K562 (cell line): ENCODE measurements around the gene AKT2. TPM values are rescaled to one million over a fixed set of nuclear protein-coding genes. Genes with fewer than 3 reads are reported as not detected.

Source experiments
- ATAC-seq: fragments of 200-7000 bp; cut with Tn5 transposase; 3 replicates; pipeline ENCODE4 v1.9.1; 2020; ENCODE audit warnings: moderate library complexity
- BruUV-seq: library from RNA; stranded (reverse); fragments of 400-500 nt; replicated peaks from 2 replicates; lab custom pipeline; 2021; lab: Mats Ljungman, UMichigan
- CTCF ChIA-PET: fragments of 300-600 bp; formaldehyde crosslinking; extraction: SDS; loops from one replicate; lab custom pipeline; 2021; ENCODE audit warnings: low intra/inter-chr PET ratio; lab: Yijun Ruan, JAX
- POLR2A ChIA-PET: fragments of 300-600, 350-650 bp; sonication (Branson Sonifier 250); formaldehyde crosslinking; extraction: SDS; loops from one replicate; lab custom pipeline; 2021; ENCODE audit warnings: antibody characterized with exemption, inconsistent platforms; lab: Yijun Ruan, JAX
- DNase-seq, 4 experiments: peaks; one replicate each; pipeline versions ENCODE4 v3.0.0 to v3.0.0-alpha.2; 2011 to 2018; ENCODE audit warnings: low spot score in 3 of 4, mixed read lengths in 3 of 4; ENCODE audit errors: extremely low read depth in 1 of 4
- FAIRE-seq: peaks from 2 replicates; lab custom pipeline; 2011; peaks lifted over from hg19 to GRCh38; lab: Jason Lieb, UNC
- H2AFZ ChIP-seq: 2 replicates; pipeline ENCODE4 v1.6.0; 2011; ENCODE audit warnings: low read depth, low read length, control low read depth, inconsistent platforms
- H3K27ac ChIP-seq: fragments of 200-600 bp; 3 replicates; pipeline ENCODE4 v1.8.0; 2011; ENCODE audit warnings: low read depth, mild to moderate bottlenecking, control low read depth, inconsistent platforms, low read length, moderate library complexity, mixed read lengths; ENCODE audit errors: extremely low read depth
- H3K27me3 ChIP-seq, 2 experiments: fragments of 300-600 bp in 1 of 2; 2 replicates in 1 of 2; 3 replicates in 1 of 2; pipeline versions ENCODE4 v1.6.0 to v1.8.0; 2011; ENCODE audit warnings: inconsistent platforms in 2 of 2, low read length in 2 of 2, mild to moderate bottlenecking in 1 of 2, mixed read lengths in 1 of 2, moderate library complexity in 1 of 2; ENCODE audit not compliant: control insufficient read depth in 2 of 2, insufficient read depth in 2 of 2
- H3K36me3 ChIP-seq: fragments of 300-600 bp; 3 replicates; pipeline ENCODE4 v1.8.0; 2011; ENCODE audit warnings: mild to moderate bottlenecking, low read length, inconsistent platforms; ENCODE audit not compliant: control insufficient read depth, insufficient read depth
- H3K4me1 ChIP-seq, 2 experiments: fragments of 200-600 bp in 1 of 2; replicated peaks in 1 of 2; 2 replicates in 1 of 2; 3 replicates in 1 of 2; pipeline versions ENCODE4 v1.5.1 to v1.8.0; 2011; ENCODE audit warnings: inconsistent platforms in 2 of 2, low read length in 2 of 2, mild to moderate bottlenecking in 1 of 2, mixed read lengths in 1 of 2, moderate library complexity in 1 of 2; ENCODE audit not compliant: control insufficient read depth in 2 of 2, insufficient read depth in 2 of 2
- H3K4me2 ChIP-seq: 2 replicates; pipeline ENCODE4 v1.6.1; 2011; ENCODE audit warnings: low read length, control low read depth, inconsistent platforms, mixed read lengths; ENCODE audit not compliant: insufficient read depth
- H3K4me3 ChIP-seq: fragments of 200-600 bp; sonication (generic), shearing (Covaris generic); 2 replicates; pipeline ENCODE4 v1.5.1; 2016; ENCODE audit warnings: control low read depth, inconsistent platforms
- H3K79me2 ChIP-seq: fragments of 200-600 bp; 3 replicates; pipeline ENCODE4 v1.8.0; 2011; ENCODE audit warnings: low read length, inconsistent platforms; ENCODE audit not compliant: control insufficient read depth, insufficient read depth
- H3K9ac ChIP-seq, 2 experiments: 2 replicates each; pipeline versions ENCODE4 v1.6.0 to v1.6.1; 2011; ENCODE audit warnings: low read depth in 2 of 2, low read length in 2 of 2, control low read depth in 1 of 2, inconsistent platforms in 1 of 2, mild to moderate bottlenecking in 1 of 2, mixed read lengths in 1 of 2; ENCODE audit not compliant: insufficient read depth in 1 of 2
- H3K9me1 ChIP-seq: one replicate; pipeline ENCODE4 v1.6.0; 2011; ENCODE audit warnings: inconsistent platforms, mild to moderate bottlenecking, low read length, moderate library complexity; ENCODE audit not compliant: control insufficient read depth, insufficient read depth
- H3K9me3 ChIP-seq: replicated peaks from 2 replicates; pipeline ENCODE4 v1.5.1; 2011; ENCODE audit warnings: low read depth, low read length, inconsistent platforms; ENCODE audit not compliant: control insufficient read depth, insufficient read depth
- H4K20me1 ChIP-seq: replicated peaks from 2 replicates; pipeline ENCODE4 v1.6.1; 2011; ENCODE audit warnings: low read length, inconsistent platforms, mixed read lengths; ENCODE audit not compliant: control insufficient read depth, insufficient read depth
- CBX2 ChIP-seq: fragments of 200-600 bp; sonication (generic); IDR thresholded peaks from one replicate; pipeline ENCODE4 v1.6.1; 2012; ENCODE audit warnings: mild to moderate bottlenecking, low read length, inconsistent platforms; ENCODE audit not compliant: insufficient read depth, poor library complexity, severe bottlenecking
- E2F4 ChIP-seq: sonication (generic); formaldehyde crosslinking; IDR thresholded peaks from 2 replicates; pipeline ENCODE4 v1.8.0; 2022; ENCODE audit warnings: mild to moderate bottlenecking, low read depth, missing genetic modification reagents
- E2F6 ChIP-seq, 2 experiments: IDR thresholded peaks; 2 replicates each; pipeline ENCODE4 v1.6.1; 2011; ENCODE audit warnings: borderline replicate concordance in 1 of 2, control low read depth in 1 of 2, low read depth in 1 of 2, low read length in 1 of 2, mild to moderate bottlenecking in 1 of 2, mixed read lengths in 1 of 2, moderate library complexity in 1 of 2; ENCODE audit not compliant: insufficient read depth in 1 of 2, insufficient read length in 1 of 2, poor library complexity in 1 of 2, severe bottlenecking in 1 of 2; ENCODE audit errors: extremely low read depth in 1 of 2
- EWSR1 ChIP-seq: fragments of 450-650 bp; IDR thresholded peaks from 2 replicates; pipeline ENCODE4 v1.6.1; 2018; ENCODE audit warnings: borderline replicate concordance, mild to moderate bottlenecking, low read depth, moderate library complexity; ENCODE audit not compliant: partially characterized antibody
- FOXA3 ChIP-seq, 2 experiments: fragments of 450-650 bp in 1 of 2; sonication (generic) in 1 of 2; formaldehyde crosslinking; IDR thresholded peaks in 1 of 2; conservative IDR thresholded peaks in 1 of 2; 2 replicates each; pipeline versions ENCODE4 v1.4.0 to v1.8.0; 2020 to 2022; ENCODE audit warnings: mild to moderate bottlenecking in 2 of 2, missing genetic modification reagents in 1 of 2
- HNRNPK ChIP-seq: fragments of 200-400 bp; formaldehyde crosslinking; IDR thresholded peaks from one replicate; pipeline ENCODE4 v1.6.1; 2018; ENCODE audit warnings: mild to moderate bottlenecking, low read depth, low read length; ENCODE audit not compliant: poor library complexity, severe bottlenecking
- MBD1 ChIP-seq: fragments of 250-450 bp; sonication (Bioruptor Pico); IDR thresholded peaks from 2 replicates; pipeline ENCODE4 v1.8.0; 2022; ENCODE audit warnings: inconsistent platforms
- MYC ChIP-seq, 2 experiments: fragments of 250-450 bp in 1 of 2; sonication (Bioruptor Pico) in 1 of 2; IDR thresholded peaks; 2 replicates each; pipeline versions ENCODE4 v1.5.1 to v1.6.1; 2012 to 2021; ENCODE audit warnings: low read depth in 2 of 2, borderline replicate concordance in 1 of 2, improper control_type of control experiment in 1 of 2, low read length in 1 of 2, mild to moderate bottlenecking in 1 of 2, moderate library complexity in 1 of 2
- NR2F6 ChIP-seq: fragments of 450-650 bp; formaldehyde crosslinking; IDR thresholded peaks from 2 replicates; pipeline ENCODE4 v1.4.0; 2020; ENCODE audit warnings: mild to moderate bottlenecking
- POLR2A ChIP-seq: fragments of 450-650 bp; conservative IDR thresholded peaks from 2 replicates; pipeline ENCODE4 v1.6.1; 2016
- RHOXF2B ChIP-seq: fragments of 250-450 bp; sonication (Bioruptor Pico); conservative IDR thresholded peaks from 2 replicates; pipeline ENCODE4 v1.5.1; 2021
- SIRT6 ChIP-seq: IDR thresholded peaks from one replicate; pipeline ENCODE4 v1.6.1; 2012; ENCODE audit warnings: low read depth, mild to moderate bottlenecking, control low read depth, inconsistent platforms, low read length, moderate library complexity
- SMAD1 ChIP-seq: fragments of 150-350 bp; IDR thresholded peaks from 2 replicates; pipeline ENCODE4 v1.6.1; 2014; ENCODE audit warnings: low read length, low read depth; ENCODE audit not compliant: partially characterized antibody
- SMARCE1 ChIP-seq: fragments of 450-650 bp; IDR thresholded peaks from 2 replicates; pipeline ENCODE4 v1.7.1; 2016; ENCODE audit warnings: mild to moderate bottlenecking
- TRIM28 ChIP-seq: fragments of 450-650 bp; IDR thresholded peaks from 2 replicates; pipeline ENCODE4 v1.6.1; 2017
- ZNF134 ChIP-seq: fragments of 250-450 bp; sonication (Bioruptor Pico); conservative IDR thresholded peaks from 2 replicates; pipeline ENCODE4 v1.4.0; 2020
- ZNF384 ChIP-seq: IDR thresholded peaks from 2 replicates; pipeline ENCODE4 v1.6.1; 2012; ENCODE audit warnings: low read depth, low read length, improper control_type of control experiment
- ZNF778 ChIP-seq: fragments of 450-650 bp; formaldehyde crosslinking; IDR thresholded peaks from 2 replicates; pipeline ENCODE4 v1.4.0; 2020; ENCODE audit warnings: mild to moderate bottlenecking, moderate library complexity
- WGBS: fragments of 100-300 bp; shearing (Covaris generic); methylation state at CpG from one replicate; pipeline ENCODE4 v1.1.6; 2016; ENCODE audit warnings: low coverage, mixed read lengths; ENCODE audit not compliant: insufficient coverage; ENCODE audit errors: missing lambda C conversion rate; 5-methylcytosine and 5-hydroxymethylcytosine counted together
- in situ Hi-C: fragments of 300-500 bp; cut with MboI; formaldehyde crosslinking; loops from 4 replicates; pipeline ENCODE4 v1.15.0; 2018; ENCODE audit warnings: inconsistent platforms, mixed read lengths
- intact Hi-C: fragments of 100-400 bp; cut with micrococcal nuclease; formaldehyde crosslinking; loops from 2 replicates; pipeline ENCODE4 v1.14.2; 2022
- polyA plus RNA-seq, 8 experiments: library from polyadenylated mRNA; depleted of rRNA in 4 of 8; stranded (reverse) in 5 of 8; unstranded in 3 of 8; fragments of >200 nt; fragmentation: Nextera tagmentation in 2 of 8; fragmentation: Illumina TruSeq in 1 of 8; extraction: Ambion mirVana in 2 of 8; extraction: Trizol in 1 of 8; gene quantifications; 2 replicates each; pipeline versions ENCODE4 v1.2.1 to v1.2.3, GENCODE V29; 2011 to 2014; ENCODE audit warnings: inconsistent platforms in 1 of 8, missing spikeins in 1 of 8
- total RNA-seq, 7 experiments: library from RNA; depleted of rRNA in 6 of 7; stranded (reverse); fragments of >200 nt in 6 of 7; fragmentation: Illumina TruSeq in 2 of 7; extraction: Trizol in 2 of 7; gene quantifications; 2 replicates each; pipeline versions ENCODE4 v1.2.1 to v1.2.3, GENCODE V29; 2011 to 2021; ENCODE audit warnings: low replicate concordance in 1 of 7

AKT2 gene
- total and polyA plus RNA-seq, 9 of the 15 experiments (the other 6 are each of a cell fraction or from before 2014, with no cell fraction given) = 1.1 to 132 (median 67.7) TPM

- peak; percentile 96 for FAIRE-seq
- Histone ChIP-seq H3K79me2 (no peaks in the 10 kb centered on the region), H3K9me3 (no peaks in the 10 kb centered on the region), H3K9ac (peak overlapping the region in 1 of 2 experiments; percentile 76; a peak in 2 of 4 replicates), H3K9me1 (no peaks in the 10 kb centered on the region), H3K27me3 (no peaks in the 10 kb centered on the region), H3K4me1 (peaks cover 25 to 52% of the 10 kb centered on the region in 2 experiments), H3K36me3 (peaks cover 45% of the 10 kb centered on the region; the same call in 2 of the 3 replicates), H3K27ac (peak overlapping the region; percentile 70), H2AFZ (no peak overlapping the region), H3K4me3 (no peak overlapping the region), H4K20me1 (no peaks in the 10 kb centered on the region), H3K4me2 (peak overlapping the region; percentile 57; the same call in 1 of the 2 replicates)
- 26% methylated on average over 10 of the region's 12 CpGs for WGBS
- ChIA-PET CTCF (no interaction called here), POLR2A (interaction anchor here (0.6 to 2.0 kb wide), 3 partner anchors 15 to 460 kb away, joined by 3 to 7 read pairs (median 6); partner anchors contain the start of gene TTC9B)
- no TSS peak for BruUV-seq
- intact Hi-C loops = loop anchor here (5.0 kb wide), 1 partner anchor 40 kb away; no protein-coding TSS in a partner anchor
- ATAC-seq = peak; percentile 88
- peak; percentile 86 to 93 (median 90) for DNase-seq
- in situ Hi-C loops = no loop called here
- peak in 1 of 2 experiments; percentile 0 for TF ChIP-seq E2F6 (IDR thresholded peaks at IDR 0.05; ENCODE audit: borderline replicate concordance in 1 of 2, extremely low read depth in 1 of 2, insufficient read depth in 1 of 2, insufficient read length in 1 of 2, low read depth in 1 of 2, low read length in 1 of 2, poor library complexity in 1 of 2, severe bottlenecking in 1 of 2)
- no peak for TF ChIP-seq SIRT6
- TF ChIP-seq EWSR1 = no peak
- TF ChIP-seq SMAD1 = no peak
- no peak for TF ChIP-seq NR2F6 (CRISPR knock-in tag)
- TF ChIP-seq RHOXF2B (CRISPR knock-in tag) = no peak
- no peak for TF ChIP-seq MBD1
- TF ChIP-seq HNRNPK = no peak
- TF ChIP-seq ZNF384 = no peak
- no peak for TF ChIP-seq TRIM28
- no peak for TF ChIP-seq FOXA3 (CRISPR knock-in tag; conservative IDR thresholded peaks at IDR 0.05 in 1 of 2, IDR thresholded peaks at IDR 0.05 in 1 of 2)
- no peak for TF ChIP-seq ZNF134 (CRISPR knock-in tag)
- TF ChIP-seq ZNF778 (CRISPR knock-in tag) = no peak
- peak; percentile 39; the same call in 1 of the 2 replicates for TF ChIP-seq MYC (IDR thresholded peaks at IDR 0.05; ENCODE audit: low read depth, low read length)
- TF ChIP-seq MYC (CRISPR knock-in tag; IDR thresholded peaks at IDR 0.05; ENCODE audit: borderline replicate concordance, low read depth) = no peak
- TF ChIP-seq SMARCE1 = no peak
- no peak for TF ChIP-seq CBX2
- no peak for TF ChIP-seq E2F4
- TF ChIP-seq POLR2A = 0 out of 2 replicates have a peak, but pooled peaks have one; percentile 10
These were observed 52.7 kb downstream of the AKT2 start for GRCh38 chr19:40232479-40232878.
